NCI-H510A treated with DMSO at 0.1 percent for 48 hours (cell line): ENCODE results near the gene BORCS8.

Experiments
- DNase-seq: peaks from one replicate; lab custom pipeline; 2025; lab: John Stamatoyannopoulos, UW

Gene BORCS8

DNA sequence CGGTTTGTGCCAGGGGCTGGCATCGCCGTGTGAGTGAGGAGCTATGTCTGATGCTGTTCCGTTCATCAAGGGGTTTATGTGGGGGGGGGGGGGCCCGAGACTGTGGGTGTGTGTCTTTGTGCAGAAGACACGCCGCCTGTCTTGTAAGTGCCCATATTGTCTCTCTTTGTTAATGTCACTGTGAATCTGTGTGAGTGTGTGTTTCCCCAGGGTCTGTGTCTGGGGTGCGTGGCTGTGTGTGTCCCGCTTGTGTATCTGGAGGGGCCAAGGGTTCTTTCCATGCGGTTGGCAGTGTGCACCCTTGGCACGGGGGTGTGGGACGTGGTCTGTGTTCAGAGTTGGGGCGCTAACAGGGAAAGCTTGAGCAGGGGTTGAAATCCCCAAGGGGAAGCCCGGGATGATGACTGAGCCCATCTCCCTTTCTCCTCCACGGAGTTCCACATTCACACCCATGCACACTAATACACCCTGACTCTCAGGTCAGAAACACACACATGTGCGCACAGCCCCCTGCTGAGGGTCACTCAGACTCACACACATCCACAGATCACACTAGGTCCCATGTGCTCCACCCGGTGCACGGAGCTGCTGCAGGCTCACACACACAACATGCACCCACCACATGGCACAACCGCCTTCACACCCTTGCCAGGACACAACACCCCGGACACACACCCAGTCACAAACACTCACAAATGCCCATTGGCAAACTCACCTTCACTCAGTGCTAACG, 21.6 kb upstream of the BORCS8 start:
- no peak for DNase-seq

DNA sequence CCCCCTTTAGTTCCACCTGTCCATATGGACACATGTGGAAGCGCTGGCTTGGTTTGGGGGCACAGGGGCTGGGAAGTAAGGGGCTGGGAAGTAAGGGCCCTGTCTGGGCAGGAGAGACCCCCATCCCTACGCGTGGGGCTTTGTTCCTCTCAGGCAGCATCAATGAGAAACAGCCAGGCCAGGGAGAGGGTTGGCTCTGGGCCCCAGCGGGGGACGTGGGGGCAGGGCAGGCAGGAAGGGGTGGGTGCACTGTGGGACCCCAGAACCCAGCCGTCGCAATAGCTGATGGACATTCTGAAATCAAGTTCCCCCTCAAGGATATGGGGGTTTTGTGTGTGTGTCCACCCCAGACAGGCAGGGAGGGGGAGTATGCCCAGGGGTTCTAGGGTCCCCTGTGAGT, 21.0 kb upstream of the BORCS8 start:
- DNase-seq, result no peak

DNA sequence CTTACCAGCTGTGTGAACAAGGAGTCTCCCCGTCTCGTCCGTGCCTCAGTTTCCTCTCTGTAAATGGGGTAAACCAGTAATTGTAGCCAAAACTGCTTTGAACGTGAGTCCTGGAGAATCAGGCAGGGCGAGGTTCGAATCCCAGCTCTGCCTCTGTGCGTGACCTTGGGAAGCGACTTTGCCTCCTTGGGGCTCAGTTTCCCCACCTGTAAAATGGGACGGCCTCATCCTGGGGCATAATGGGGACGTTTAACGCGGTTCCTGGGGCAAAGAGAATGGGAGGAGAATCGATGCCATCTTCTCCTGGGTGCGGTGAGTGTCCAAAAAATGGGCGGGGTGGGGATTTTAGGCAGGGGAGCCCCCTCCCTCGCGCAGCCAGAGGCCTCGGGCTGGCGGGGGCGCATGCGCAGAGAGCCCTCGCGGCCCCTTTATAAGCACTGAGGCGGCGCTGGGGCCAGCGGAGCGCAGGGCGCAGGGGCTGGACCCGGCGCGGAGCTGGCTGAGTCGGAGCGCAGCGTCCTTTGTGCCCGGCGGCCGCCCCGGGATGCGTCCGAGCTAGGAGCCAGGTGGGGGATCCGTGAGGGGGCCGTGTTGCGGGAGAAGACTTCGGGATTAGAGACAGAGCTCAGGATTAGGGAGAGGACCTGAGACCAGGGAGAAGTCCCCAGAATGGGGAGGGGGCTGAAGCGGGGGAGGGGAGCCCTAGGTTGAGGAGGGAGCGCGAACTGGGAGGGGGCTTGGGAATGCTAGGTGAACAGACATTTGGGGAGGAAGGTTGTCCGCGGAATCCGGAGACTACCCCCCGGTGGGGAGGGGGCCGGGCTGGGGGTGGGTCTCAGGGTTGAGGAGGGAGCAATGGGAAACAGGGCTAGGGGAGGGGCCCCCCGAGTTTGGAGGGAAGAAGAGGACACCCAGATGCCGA, 19.8 kb upstream of the BORCS8 start, which contains the start of gene NCAN:
Gene NCAN, plus strand, starts transcription at position 460 of the 922 bp plus-strand sequence. CDS start 4,996 bp downstream, outside the sequence.
- peak; percentile 15 for DNase-seq

DNA sequence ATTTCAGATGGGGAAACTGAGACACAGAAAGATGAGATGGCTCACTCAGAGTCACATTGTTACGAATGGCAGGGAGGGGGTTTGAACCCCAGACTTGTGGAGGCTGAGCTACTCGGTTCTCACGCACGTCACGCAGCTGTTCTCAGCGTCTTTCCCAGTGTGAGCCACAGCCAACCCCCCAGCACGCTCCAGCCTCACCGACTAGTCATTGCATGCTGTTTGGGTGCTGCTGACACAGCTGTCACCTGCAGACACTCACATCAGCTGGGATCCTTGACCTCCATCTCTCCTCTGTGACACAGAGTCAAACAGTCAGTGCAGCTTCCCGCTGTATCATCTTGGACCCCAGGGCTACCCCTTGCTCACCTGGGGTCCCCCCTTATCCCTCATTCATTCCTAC, 17.4 kb upstream of the BORCS8 start:
- peak; percentile 67 for DNase-seq

DNA sequence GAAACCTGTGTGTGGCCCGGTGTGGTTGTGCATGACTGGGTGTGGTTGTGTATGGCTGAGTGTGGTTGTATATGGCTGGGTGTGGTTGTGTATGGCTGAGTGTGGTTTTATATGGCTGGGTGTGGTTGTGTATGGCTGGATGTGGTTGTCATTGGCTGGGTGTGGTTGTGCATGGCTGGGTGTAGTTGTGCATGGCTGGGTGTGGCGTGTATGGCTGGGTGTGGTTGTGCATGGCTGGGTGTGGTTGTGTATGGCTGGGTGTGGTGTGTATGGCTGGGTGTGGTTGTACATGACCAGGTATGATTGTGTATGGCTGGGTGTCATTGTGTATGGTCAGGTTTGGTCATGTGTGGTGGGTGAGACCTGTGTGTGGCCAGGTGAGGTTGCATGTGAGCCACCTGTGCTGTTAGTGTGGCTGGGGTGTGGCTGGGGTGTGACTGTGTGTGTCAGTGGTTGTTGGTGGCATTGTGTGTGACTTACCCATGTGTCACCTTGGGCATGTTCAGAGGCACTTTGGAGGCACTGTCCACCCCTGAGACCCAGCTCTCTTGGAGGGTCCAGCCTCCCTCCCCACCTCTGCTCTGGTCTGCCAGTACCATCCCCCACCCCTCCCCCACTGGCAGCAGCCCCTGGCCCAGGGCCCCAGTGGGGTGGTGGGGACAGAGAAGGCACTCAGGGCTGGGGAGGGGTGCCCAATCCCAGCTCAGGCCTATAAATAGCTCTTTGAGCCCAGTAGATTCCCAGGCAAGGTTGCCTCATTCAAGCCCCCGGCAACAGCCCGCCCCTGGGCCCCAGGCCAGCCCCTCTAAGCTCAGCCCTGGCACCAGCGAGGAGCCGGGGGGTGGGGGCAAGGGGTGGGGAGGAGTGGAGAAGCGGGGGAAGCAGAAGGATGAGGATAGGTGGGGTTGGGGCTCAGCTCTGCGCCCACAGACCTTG, 16.0 kb upstream of the BORCS8 start:
- no peak for DNase-seq

DNA sequence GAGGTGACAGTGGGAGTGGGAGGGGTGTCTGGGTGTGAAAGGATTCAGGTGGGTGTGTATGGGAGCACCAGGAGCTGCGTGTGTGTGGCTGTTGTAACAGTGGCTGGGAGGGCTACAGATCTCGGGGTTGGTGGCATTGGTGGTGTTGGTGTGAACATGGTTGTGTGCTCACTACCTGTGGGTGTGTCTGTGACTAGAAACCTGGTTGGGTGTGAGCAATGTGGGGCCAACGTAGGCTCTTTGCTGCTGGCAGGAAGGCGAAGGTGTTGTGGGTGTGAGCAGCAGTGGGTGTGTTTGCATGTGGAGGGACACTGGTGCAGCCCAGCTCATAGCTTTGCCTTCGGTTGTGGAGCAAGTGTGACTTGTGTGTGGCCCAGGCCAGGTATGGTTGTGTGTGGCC, 15.0 kb upstream of the BORCS8 start:
- DNase-seq, result no peak

DNA sequence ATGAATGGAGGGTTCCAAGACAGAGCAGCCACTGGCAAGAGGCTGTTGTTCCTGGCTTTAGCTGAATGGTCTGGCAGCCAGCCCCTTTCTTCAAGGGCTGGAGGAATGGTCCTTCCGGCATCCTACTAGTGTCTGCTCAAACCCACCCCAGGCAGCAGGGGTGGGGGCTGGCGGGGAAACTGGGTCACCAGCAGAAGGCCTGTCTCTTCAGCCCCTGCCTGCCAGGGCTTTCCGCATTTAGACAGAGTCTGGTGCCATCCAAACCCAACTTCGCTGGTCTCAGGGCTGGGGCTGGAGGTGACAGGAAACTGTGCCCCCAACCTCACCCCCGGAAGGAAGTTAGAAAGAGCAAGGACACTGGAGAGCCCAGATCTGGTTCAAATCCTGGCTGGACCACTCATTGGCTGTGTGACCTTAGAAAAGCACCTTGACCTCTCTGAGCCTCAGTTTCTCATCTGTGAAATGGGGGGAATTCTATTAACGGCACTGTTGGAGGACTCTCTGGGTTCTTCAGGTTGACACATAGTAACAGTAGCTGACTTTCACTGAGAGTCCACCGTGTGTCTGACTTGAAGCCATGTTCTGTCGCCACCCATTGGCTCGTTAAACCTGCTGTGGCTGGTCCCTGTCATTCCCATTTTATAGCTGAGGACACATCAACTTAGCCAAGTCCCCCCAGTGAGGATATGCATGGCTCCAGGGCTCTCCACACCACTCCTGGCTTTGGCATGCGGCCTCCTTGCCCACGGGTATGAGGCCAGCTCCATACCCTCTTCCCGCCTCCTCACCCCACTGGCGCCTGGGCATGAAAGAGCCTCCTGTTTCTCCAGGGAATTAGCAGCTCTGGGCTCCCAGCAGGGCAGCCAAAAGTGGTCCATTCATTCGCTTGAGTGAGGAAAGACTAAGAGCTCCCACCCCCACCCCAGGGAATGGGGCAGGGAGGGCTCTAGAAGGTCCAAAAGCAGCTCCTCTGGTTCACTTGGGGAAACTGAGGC, 13.8 kb upstream of the BORCS8 start:
- DNase-seq, result no peak

DNA sequence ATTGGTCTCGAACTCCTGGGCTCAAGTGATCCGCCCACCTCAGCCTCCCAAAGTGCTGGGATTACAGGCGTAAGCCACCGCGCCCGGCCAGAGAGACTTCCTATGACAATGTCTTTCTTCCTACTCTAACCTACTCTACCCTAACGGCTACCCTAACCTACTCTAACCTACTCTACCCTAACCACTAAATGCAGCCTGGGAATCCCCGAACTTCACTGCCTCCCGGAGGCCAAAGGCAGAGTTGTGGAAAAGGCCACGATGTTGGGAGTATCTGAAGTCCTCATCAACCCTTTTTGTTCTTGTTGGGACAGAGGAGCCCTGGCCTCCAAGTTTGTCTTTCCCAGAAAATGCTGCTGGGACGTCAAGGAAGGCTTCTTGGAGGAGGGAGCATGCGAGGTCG, 12.2 kb upstream of the BORCS8 start:
- no peak for DNase-seq

DNA sequence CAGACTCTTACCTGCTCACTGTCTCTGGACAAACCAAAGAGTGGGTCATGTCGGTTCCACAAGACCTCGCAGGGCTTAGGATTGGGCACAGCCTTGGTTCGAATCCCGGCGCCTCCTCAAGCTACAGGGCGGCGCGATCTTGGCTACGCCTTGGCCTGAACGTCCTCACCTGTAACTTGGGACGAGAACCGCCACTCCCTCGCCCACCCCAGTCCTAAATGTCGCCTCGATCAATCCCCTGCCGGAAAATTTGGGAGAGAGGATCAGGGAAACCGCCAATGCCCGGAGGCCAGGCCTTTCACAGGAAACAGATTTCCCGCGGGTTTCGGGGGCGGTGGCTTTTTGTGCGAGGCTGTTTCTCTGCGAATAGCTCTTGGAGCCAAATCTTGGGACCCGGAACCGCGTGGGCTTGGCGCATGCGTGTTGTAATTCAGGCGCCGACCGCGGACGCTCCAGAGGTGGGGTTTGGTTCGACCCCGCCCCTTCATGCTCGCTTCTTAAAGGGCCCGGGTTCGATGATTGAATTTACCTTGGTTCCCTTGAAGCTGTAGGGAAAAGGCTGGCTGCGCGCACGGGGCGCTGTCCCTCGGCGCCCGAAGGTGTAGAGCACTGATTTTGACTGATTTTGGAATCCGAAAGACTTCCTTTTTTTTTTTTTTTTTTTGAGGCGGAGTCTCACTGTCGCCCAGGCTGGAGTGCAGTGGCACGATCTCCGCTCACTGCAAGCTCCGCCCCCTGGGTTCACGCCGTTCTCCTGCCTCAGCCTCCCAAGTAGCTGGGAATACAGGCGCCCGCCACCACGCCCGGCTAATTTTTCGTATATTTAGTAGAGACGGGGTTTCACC, 11.3 kb upstream of the BORCS8 start, which contains the start of gene NR2C2AP:
Gene NR2C2AP, minus strand, starts transcription at position 403 of the 845 bp plus-strand sequence. Its CDS starts 354 bp downstream, at position 49.
- peak; percentile 91 for DNase-seq

DNA sequence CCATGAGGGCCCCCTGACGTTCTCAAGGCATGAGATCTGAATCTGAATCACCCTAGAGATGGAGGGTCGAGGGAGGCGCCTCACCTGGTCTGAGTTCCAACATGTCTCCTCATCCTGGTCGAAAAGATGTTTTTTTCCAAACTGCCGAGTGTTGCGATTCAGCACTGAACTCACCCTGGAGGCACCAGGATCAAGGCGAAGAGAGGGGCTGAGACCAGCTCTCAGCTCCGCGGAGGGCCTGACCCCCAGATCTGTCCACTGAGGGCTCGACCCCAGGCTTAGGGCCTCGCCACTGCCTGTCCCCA, 10.7 kb upstream of the BORCS8 start:
- DNase-seq, result no peak

DNA sequence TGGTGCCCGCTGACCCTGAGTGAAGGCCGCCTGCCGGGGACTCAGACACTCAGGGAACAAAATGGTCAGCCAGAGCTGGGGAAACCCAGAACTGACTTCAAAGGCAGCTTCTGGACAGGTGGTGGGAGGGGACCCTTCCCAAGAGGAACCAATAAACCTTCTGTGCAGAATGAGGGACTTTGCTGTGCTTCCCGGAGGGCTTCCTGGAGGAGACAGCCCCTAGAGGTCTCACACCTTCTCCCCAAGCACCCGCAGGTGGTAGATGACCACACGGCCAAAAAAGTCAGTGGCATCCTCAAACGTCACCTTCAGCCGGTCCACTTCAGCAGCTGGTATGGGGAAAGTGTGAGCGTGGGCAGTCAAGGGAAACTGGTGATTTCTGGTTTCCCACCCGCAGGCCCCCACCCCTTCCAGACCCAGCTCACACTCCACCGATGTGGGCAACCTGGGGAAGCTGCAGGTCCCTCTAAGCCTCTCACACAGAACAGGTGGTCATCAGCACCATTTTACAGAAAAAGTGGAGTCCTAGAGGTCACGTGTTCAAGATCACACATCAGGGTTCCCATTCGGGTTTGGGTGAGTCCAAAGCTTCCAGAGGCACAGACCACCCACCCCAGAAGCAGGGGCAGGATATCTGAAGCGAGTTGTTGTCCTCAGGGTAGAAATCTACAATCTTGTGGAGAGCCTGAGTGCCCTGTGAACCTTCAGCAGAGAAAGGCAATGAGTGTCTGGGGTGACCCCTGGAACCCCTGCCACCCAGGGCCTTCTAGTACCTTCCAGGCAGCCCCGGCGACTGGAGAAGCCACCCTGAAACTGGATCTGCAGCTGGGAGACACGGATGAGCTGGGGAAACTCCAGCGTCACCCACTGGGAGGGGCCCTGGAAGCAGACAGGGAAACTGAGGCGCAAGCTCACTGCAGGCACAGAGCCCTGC, 10.0 kb upstream of the BORCS8 start:
- DNase-seq, result no peak

DNA sequence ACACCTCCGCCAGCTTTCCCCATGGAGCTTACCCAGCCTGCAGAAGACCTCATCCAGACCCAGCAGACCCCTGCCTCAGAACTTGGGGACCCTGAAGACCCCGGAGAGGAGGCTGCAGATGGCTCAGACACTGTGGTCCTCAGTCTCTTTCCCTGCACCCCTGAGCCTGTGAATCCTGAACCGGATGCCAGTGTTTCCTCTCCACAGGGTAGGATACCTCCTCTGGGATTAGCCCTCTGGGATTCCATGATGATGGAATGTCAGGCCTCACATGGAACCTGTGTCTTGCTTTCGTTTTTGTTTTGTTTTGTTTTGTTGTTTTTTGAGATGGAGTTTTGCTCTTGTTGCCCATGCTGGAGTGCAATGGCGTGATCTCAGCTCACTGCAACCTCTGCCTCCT, 2.0 kb upstream of the BORCS8 start:
- DNase-seq, result no peak

DNA sequence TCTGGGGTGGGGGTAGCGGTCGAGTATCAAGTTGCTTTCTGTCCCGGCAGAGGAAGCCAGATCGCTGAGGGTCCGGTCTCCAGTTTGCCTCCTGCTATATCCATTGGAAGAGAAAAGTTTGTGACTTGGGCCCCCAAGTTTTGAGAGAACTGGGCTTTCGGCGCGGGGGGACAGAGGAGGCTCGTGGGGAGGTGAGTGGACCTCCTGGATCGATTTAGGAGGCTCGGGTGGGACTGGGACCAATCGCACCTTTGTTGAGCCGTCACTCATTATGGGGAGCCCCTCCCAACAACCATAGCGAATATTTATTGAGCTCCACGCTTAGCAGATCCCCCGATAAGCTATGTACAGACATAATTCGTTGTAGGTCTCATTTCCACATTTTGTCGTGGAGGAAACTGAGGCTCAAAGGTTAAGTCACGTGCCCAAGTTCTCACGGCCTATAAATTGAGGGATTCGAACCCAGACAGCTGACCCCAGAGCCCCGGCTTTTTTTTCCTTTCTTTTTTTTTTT, 1.0 kb upstream of the BORCS8 start:
- no peak for DNase-seq

DNA sequence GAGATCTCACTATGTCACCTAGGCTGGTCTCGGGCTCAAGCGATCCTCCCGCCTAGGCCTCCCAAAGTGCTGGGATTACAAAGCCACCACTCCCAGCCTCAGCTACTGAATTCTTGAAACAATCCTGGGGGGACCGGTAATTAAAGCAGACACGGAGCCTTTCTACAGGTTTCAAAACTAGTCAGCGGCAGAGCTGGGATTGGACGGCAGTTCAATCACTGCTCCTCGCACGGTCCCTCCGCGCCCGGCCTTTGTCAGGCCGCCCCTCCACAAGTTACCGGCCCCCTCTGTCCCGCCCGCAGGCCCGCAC, 229 bp downstream of the BORCS8 start:
- no peak for DNase-seq

DNA sequence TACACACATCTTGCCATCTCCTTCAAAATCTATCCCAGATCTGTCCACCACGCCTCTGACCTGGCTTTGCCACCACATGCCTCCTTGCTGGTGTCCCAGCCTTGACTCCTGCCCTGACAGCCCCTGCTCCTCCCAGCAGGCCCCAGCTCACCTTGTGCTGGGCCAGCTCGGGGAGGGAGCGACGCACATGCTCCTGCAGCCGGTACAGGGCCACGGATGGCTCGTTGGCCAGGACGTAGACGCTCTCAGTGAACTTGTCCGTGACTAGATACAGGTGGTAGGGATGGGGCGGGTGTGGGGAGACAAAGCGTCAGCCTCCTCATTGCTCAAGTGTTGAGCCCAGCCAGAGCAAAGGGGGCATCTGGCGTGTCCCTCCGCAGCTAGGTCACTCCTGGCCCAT, 5.2 kb downstream of the BORCS8 start:
- no peak for DNase-seq

DNA sequence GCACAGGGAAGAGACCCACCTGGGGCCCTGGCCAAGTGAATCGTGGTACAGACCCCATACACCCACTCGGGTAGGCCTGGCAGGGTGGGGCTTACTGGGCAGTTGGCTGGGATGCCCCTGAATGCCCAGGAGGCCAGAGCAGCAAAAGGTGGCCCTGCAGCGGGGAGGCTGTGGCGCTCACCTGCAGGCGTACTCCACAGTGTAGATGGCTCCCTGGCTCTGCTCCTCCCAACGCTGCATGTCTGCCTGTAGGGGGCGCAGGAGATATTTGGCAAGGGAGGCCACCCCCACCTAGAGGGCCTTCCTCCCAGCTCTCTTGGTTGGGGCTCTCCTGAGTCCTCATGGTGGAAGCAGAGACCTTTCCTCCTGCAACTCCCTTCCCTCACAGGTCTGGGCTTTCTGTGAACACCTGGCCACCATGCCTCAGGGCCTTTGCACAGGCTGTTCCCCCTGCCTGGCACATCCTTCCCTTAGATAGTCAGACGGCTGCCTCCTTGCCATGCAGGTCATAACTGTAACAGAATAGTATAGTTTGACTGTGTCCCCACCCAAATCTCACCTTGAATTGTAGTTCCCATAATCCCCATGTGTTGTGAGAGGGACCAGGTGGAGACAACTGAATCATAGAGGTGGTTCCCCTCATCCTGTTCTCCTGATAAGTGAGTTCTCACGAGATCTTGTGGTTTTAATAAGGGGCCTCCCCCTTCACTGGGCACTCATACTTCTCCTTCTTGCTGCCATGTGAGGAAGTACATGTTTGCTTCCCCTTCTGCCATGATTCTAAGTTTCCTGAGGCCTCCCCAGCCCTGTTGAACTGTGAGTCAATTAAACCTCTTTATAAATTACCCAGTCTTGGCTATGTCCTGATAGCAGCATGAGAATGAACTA, 5.9 kb downstream of the BORCS8 start:
- DNase-seq, result peak; percentile 17

DNA sequence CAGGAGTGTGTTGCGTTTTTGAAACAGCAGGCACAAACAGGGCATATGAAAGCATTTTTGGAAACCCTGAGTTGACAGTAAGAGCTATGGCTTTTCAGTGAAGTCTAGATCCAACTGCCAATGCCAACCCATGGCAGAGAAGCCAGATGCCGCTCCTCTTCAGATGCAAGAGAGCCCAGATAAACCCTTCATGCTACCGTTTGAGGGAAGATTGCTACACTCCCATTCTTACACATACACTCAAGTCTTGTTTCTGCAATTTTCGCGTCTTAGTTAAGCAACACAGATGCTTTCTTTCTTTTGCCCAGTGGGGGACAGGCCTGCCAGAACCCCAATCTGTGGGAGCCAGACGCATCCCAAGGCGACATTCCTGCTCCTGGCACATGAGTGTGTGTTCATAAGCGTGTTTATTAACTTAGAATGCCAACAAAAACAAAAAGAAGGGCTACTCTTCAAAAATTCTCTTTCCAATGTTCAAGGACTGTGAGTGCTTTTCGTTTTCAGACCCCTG, 10.4 kb downstream of the BORCS8 start:
- DNase-seq, result no peak
